H9 (cell line): Measurements from ENCODE around the gene COIL. TPM values are rescaled to one million over a fixed set of nuclear protein-coding genes. Genes with fewer than 3 reads are reported as not detected.

Source experiments
- DNase-seq: peaks from one replicate; pipeline ENCODE4 v3.0.0-alpha.2; 2017
- H2AFZ ChIP-seq: one replicate; pipeline ENCODE4 v1.6.1; 2013; ENCODE audit warnings: mild to moderate bottlenecking, low read length, control low read depth, moderate library complexity
- H2AK5ac ChIP-seq: 2 replicates; pipeline ENCODE4 v1.6.1; 2013; ENCODE audit warnings: low read length, control low read depth, mixed read lengths; ENCODE audit not compliant: insufficient read length
- H2BK120ac ChIP-seq: one replicate; pipeline ENCODE4 v1.6.1; 2013; ENCODE audit warnings: low read depth, mild to moderate bottlenecking, low read length, control low read depth, inconsistent platforms; ENCODE audit not compliant: poor library complexity, severe bottlenecking
- H2BK12ac ChIP-seq: 2 replicates; pipeline ENCODE4 v1.6.1; 2013; ENCODE audit warnings: low read length, control low read depth, mixed read lengths, low read depth; ENCODE audit not compliant: insufficient read length
- H2BK15ac ChIP-seq: 2 replicates; pipeline ENCODE4 v1.6.1; 2013; ENCODE audit warnings: low read depth, low read length, control low read depth
- H2BK20ac ChIP-seq: one replicate; pipeline ENCODE4 v1.6.1; 2013; ENCODE audit warnings: low read depth, mild to moderate bottlenecking, low read length, control low read depth, inconsistent platforms; ENCODE audit not compliant: poor library complexity, severe bottlenecking
- H2BK5ac ChIP-seq: 2 replicates; pipeline ENCODE4 v1.6.1; 2013; ENCODE audit warnings: low read length, control low read depth, mixed read lengths; ENCODE audit not compliant: insufficient read length
- H3K14ac ChIP-seq: 2 replicates; pipeline ENCODE4 v1.6.1; 2013; ENCODE audit warnings: low read length, control low read depth; ENCODE audit not compliant: insufficient read depth
- H3K18ac ChIP-seq: 2 replicates; pipeline ENCODE4 v1.6.1; 2013; ENCODE audit warnings: low read depth, mild to moderate bottlenecking, mixed read lengths, low read length, control low read depth; ENCODE audit not compliant: insufficient read length
- H3K23ac ChIP-seq: 2 replicates; pipeline ENCODE4 v1.6.1; 2013; ENCODE audit warnings: low read length, control low read depth, mixed read lengths, low read depth; ENCODE audit not compliant: insufficient read length
- H3K23me2 ChIP-seq: 2 replicates; pipeline ENCODE4 v1.6.1; 2013; ENCODE audit warnings: low read depth, mild to moderate bottlenecking, mixed read lengths, low read length, control low read depth; ENCODE audit not compliant: insufficient read length, poor library complexity, severe bottlenecking
- H3K27ac ChIP-seq: 2 replicates; pipeline ENCODE4 v1.5.1; 2013; ENCODE audit warnings: low read length, control low read depth, mixed read lengths, low read depth; ENCODE audit not compliant: insufficient read length
- H3K27me3 ChIP-seq: 2 replicates; pipeline ENCODE4 v1.6.1; 2013; ENCODE audit warnings: low read length, control low read depth, inconsistent platforms; ENCODE audit not compliant: insufficient read depth
- H3K4ac ChIP-seq: 2 replicates; pipeline ENCODE4 v1.6.1; 2013; ENCODE audit warnings: low read depth, mild to moderate bottlenecking, control low read depth, inconsistent platforms, low read length, moderate library complexity
- H3K4me1 ChIP-seq: 2 replicates; pipeline ENCODE4 v1.6.1; 2013; ENCODE audit warnings: low read length, control low read depth, inconsistent platforms; ENCODE audit not compliant: insufficient read depth
- H3K4me2 ChIP-seq: 2 replicates; pipeline ENCODE4 v1.6.1; 2013; ENCODE audit warnings: low read length, control low read depth, mixed read lengths; ENCODE audit not compliant: insufficient read length, insufficient read depth
- H3K56ac ChIP-seq: 2 replicates; pipeline ENCODE4 v1.6.1; 2013; ENCODE audit warnings: low read depth, mild to moderate bottlenecking, mixed read lengths, low read length, control low read depth; ENCODE audit not compliant: insufficient read length
- H3K79me1 ChIP-seq: 2 replicates; pipeline ENCODE4 v1.6.1; 2013; ENCODE audit warnings: low read depth, mild to moderate bottlenecking, moderate library complexity, low read length, control low read depth, inconsistent platforms; ENCODE audit not compliant: insufficient read depth, poor library complexity, severe bottlenecking
- H3K79me2 ChIP-seq: 2 replicates; pipeline ENCODE4 v1.6.1; 2013; ENCODE audit warnings: low read length, control low read depth, inconsistent platforms; ENCODE audit not compliant: insufficient read depth
- H3K9ac ChIP-seq: 2 replicates; pipeline ENCODE4 v1.6.1; 2013; ENCODE audit warnings: low read length, control low read depth, mixed read lengths; ENCODE audit not compliant: insufficient read length; ENCODE audit errors: extremely low read depth
- H3K9me3 ChIP-seq: one replicate; pipeline ENCODE4 v1.6.1; 2013; ENCODE audit warnings: low read depth, low read length, inconsistent platforms; ENCODE audit not compliant: control insufficient read depth
- H3T11ph ChIP-seq: one replicate; pipeline ENCODE4 v1.6.1; 2013; ENCODE audit warnings: mild to moderate bottlenecking, low read length, control low read depth, inconsistent platforms
- H4K20me1 ChIP-seq: one replicate; pipeline ENCODE4 v1.6.1; 2013; ENCODE audit not compliant: control insufficient read depth, insufficient read length, insufficient read depth
- H4K5ac ChIP-seq: 2 replicates; pipeline ENCODE4 v1.6.1; 2013; ENCODE audit warnings: low read depth, mild to moderate bottlenecking, mixed read lengths, low read length, control low read depth; ENCODE audit not compliant: insufficient read length
- H4K8ac ChIP-seq: replicated peaks from 2 replicates; pipeline ENCODE4 v1.6.1; 2013; ENCODE audit warnings: low read length, control low read depth, mixed read lengths, low read depth; ENCODE audit not compliant: insufficient read length
- H4K91ac ChIP-seq: 2 replicates; pipeline ENCODE4 v1.6.1; 2013; ENCODE audit warnings: low read depth, mild to moderate bottlenecking, moderate library complexity, mixed read lengths, low read length, control low read depth; ENCODE audit not compliant: insufficient read length
- H3K27ac Mint-ChIP-seq, 3 experiments: 2 replicates in 2 of 3; 3 replicates in 1 of 3; pipeline ENCODE4 v1.8.0; 2020 to 2021; ENCODE audit warnings: mixed read lengths in 3 of 3, mild to moderate bottlenecking in 1 of 3, moderate library complexity in 1 of 3
- H3K27me3 Mint-ChIP-seq: 2 replicates; pipeline ENCODE4 v1.8.0; 2021; ENCODE audit warnings: low read depth, mild to moderate bottlenecking, moderate library complexity, mixed read lengths
- H3K36me3 Mint-ChIP-seq, 3 experiments: 2 replicates in 2 of 3; 3 replicates in 1 of 3; pipeline ENCODE4 v1.8.0; 2020 to 2021; ENCODE audit warnings: low read depth in 3 of 3, mixed read lengths in 3 of 3; ENCODE audit not compliant: insufficient read depth in 1 of 3
- H3K4me1 Mint-ChIP-seq, 2 experiments: 2 replicates each; pipeline ENCODE4 v1.8.0; 2020; ENCODE audit warnings: mixed read lengths in 2 of 2
- H3K4me3 Mint-ChIP-seq, 2 experiments: 2 replicates in 1 of 2; 3 replicates in 1 of 2; pipeline ENCODE4 v1.8.0; 2020 to 2021; ENCODE audit warnings: mild to moderate bottlenecking in 2 of 2, mixed read lengths in 2 of 2, moderate library complexity in 1 of 2
- H3K9me3 Mint-ChIP-seq, 2 experiments: 2 replicates in 1 of 2; 3 replicates in 1 of 2; pipeline ENCODE4 v1.8.0; 2020; ENCODE audit warnings: mild to moderate bottlenecking in 2 of 2, mixed read lengths in 2 of 2, moderate library complexity in 1 of 2
- WGBS: extraction: QIAGEN DNeasy Blood & Tissue Kit; methylation state at CpG from one replicate; pipeline ENCODE4 v1.1.7; 2013; ENCODE audit warnings: missing lambda C conversion rate, low lambda C conversion rate, mixed read lengths; ENCODE audit not compliant: insufficient read length; ENCODE audit errors: extremely low coverage; 5-methylcytosine and 5-hydroxymethylcytosine counted together
- total RNA-seq: library from RNA; stranded (reverse); gene quantifications from 2 replicates; pipeline ENCODE4 v1.2.1, GENCODE V29; 2021
- TF ChIP-seq, protein P1 (sequence below): fragments of 200-600 bp; sonication (generic); conservative IDR thresholded peaks from 3 replicates; pipeline ENCODE4 v1.8.0; 2021; ENCODE audit warnings: antibody characterized with exemption, mild to moderate bottlenecking

Gene COIL
- total RNA-seq, 1 experiment from 2014 or later = 21.5 TPM

DNA sequence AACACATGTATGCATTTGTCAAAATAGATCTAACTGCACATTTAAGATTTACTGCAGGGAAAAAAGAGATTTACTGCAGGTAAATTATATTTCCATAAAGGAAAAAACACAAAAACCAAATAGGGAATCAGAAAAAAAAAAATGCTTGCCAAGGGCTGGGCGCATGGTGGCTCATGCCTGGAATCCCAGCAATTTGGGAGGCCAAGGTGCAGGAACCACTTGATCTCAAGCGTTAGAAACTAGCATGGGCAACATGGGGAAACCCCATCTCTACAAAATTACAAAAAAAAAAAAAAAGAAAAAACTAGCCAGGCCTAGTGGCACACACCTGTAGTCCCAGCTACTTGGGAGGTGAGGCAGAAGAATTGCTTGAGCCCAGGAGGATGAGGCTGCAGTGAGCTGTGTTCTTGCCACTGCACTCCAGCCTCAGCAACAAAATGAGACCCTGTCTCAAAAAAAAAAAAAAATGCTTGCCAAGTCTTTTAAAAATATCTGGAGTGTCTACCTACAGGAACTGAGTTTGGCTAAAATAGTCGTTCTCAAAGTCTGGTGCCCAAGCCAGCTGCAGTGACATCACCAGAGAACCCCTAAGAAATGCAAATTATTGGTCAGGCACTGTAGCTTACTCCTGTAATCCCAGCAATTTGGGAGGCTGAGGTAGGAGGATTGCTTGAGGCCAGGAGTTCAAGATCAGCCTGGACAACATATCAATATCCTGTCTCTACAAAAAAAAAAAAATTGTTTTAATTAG lies 64.5 kb downstream of the COIL start:
- Histone ChIP-seq H2BK12ac (no peak overlapping the region), H3K4me2 (no peak overlapping the region), H3K79me2 (no peaks in the 10 kb centered on the region), H3K4ac (no peak overlapping the region), H4K8ac (no peak overlapping the region), H4K91ac (no peak overlapping the region), H3K23ac (no peak overlapping the region), H2BK20ac (no peak overlapping the region), H2AK5ac (no peak overlapping the region), H4K20me1 (no peaks in the 10 kb centered on the region), H3K9me3 (no peaks in the 10 kb centered on the region), H4K5ac (no peak overlapping the region), H3K18ac (no peak overlapping the region), H3K9ac (no peak overlapping the region), H2AFZ (no peak overlapping the region), H2BK15ac (no peak overlapping the region), H3K4me1 (no peaks in the 10 kb centered on the region), H3K23me2 (no peaks in the 10 kb centered on the region), H2BK120ac (no peak overlapping the region), H3K27ac (no peak overlapping the region), H3K27me3 (no peaks in the 10 kb centered on the region), H3K14ac (no peak overlapping the region), H2BK5ac (no peak overlapping the region), H3K56ac (no peak overlapping the region), H3T11ph (no peak overlapping the region), H3K79me1 (no peaks in the 10 kb centered on the region)
- Mint-ChIP-seq H3K27me3 (no peaks in the 10 kb centered on the region), H3K4me1 (peaks cover 11 to 28% of the 10 kb centered on the region in 2 experiments), H3K36me3 (peaks cover 23 to 78% (median 33%) of the 10 kb centered on the region in 3 experiments; a peak in 5 of 7 replicates), H3K4me3 (no peak overlapping the region), H3K27ac (peak overlapping the region in 1 of 3 experiments; percentile 78; a peak in 3 of 7 replicates), H3K9me3 (no peaks in the 10 kb centered on the region)
- TF ChIP-seq, protein P1, sequence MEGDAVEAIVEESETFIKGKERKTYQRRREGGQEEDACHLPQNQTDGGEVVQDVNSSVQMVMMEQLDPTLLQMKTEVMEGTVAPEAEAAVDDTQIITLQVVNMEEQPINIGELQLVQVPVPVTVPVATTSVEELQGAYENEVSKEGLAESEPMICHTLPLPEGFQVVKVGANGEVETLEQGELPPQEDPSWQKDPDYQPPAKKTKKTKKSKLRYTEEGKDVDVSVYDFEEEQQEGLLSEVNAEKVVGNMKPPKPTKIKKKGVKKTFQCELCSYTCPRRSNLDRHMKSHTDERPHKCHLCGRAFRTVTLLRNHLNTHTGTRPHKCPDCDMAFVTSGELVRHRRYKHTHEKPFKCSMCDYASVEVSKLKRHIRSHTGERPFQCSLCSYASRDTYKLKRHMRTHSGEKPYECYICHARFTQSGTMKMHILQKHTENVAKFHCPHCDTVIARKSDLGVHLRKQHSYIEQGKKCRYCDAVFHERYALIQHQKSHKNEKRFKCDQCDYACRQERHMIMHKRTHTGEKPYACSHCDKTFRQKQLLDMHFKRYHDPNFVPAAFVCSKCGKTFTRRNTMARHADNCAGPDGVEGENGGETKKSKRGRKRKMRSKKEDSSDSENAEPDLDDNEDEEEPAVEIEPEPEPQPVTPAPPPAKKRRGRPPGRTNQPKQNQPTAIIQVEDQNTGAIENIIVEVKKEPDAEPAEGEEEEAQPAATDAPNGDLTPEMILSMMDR = no peak
- no CpG with 5 or more reads among the region's 3 CpGs for WGBS
- DNase-seq = no peak
